Lung (tissue), 12 donors: Measurements from ENCODE around the gene NKTR. TPM values are rescaled to one million over a fixed set of nuclear protein-coding genes. Genes with fewer than 3 reads are reported as not detected.

Source experiments
- ATAC-seq: fragments of 200-7000 bp; cut with Tn5 transposase; one replicate; pipeline ENCODE4 v1.9.1; 2020; ENCODE audit warnings: moderate number of reproducible peaks; ENCODE audit not compliant: insufficient read depth, low FRiP score
- DNase-seq, 3 donors: peaks; one replicate each; pipeline ENCODE4 v3.0.0-alpha.2; 2013 to 2017
- H3K27ac ChIP-seq, 2 donors: one replicate each; pipeline ENCODE4 v1.5.1; 2013; ENCODE audit warnings: mild to moderate bottlenecking in 2 of 2, moderate library complexity in 2 of 2, control low read depth in 1 of 2, inconsistent platforms in 1 of 2, low read depth in 1 of 2, low read length in 1 of 2
- H3K27me3 ChIP-seq, 3 donors: one replicate each; pipeline ENCODE4 v1.5.1; 2013; ENCODE audit warnings: low read length in 2 of 3; ENCODE audit not compliant: control insufficient read depth in 3 of 3, insufficient read depth in 3 of 3
- H3K36me3 ChIP-seq, 4 donors: one replicate each; pipeline ENCODE4 v1.5.1; 2013; ENCODE audit warnings: low read length in 4 of 4, mild to moderate bottlenecking in 1 of 4, moderate library complexity in 1 of 4; ENCODE audit not compliant: control insufficient read depth in 4 of 4, insufficient read depth in 4 of 4
- H3K4me1 ChIP-seq, 5 donors: one replicate each; pipeline ENCODE4 v1.5.1; 2013; ENCODE audit warnings: low read length in 5 of 5, mild to moderate bottlenecking in 2 of 5, moderate library complexity in 1 of 5; ENCODE audit not compliant: control insufficient read depth in 5 of 5, insufficient read depth in 5 of 5
- H3K4me3 ChIP-seq: one replicate; pipeline ENCODE4 v1.5.1; 2013; ENCODE audit warnings: mild to moderate bottlenecking, control low read depth, moderate library complexity
- H3K9ac ChIP-seq, 2 donors: one replicate each; pipeline ENCODE4 v1.5.1; 2013; ENCODE audit warnings: low read length in 2 of 2, control low read depth in 1 of 2; ENCODE audit not compliant: insufficient read depth in 1 of 2
- H3K9me3 ChIP-seq, 4 donors: one replicate each; pipeline ENCODE4 v1.5.1; 2013; ENCODE audit warnings: low read length in 3 of 4, mild to moderate bottlenecking in 1 of 4, moderate library complexity in 1 of 4; ENCODE audit not compliant: control insufficient read depth in 4 of 4, insufficient read depth in 3 of 4
- WGBS, 2 donors: extraction: QIAGEN DNeasy Blood & Tissue Kit; methylation state at CpG; one replicate each; pipeline ENCODE4 v1.1.7; 2013; 5-methylcytosine and 5-hydroxymethylcytosine counted together
- polyA plus RNA-seq, 2 donors: library from polyadenylated mRNA; stranded (reverse); fragments of 200-250 nt; gene quantifications; one replicate each; pipeline ENCODE4 v1.2.1, GENCODE V29; 2013
- total RNA-seq, 2 donors: library from RNA; depleted of rRNA in 1 of 2; stranded (reverse); fragments of >200 nt in 1 of 2; gene quantifications; one replicate each; pipeline ENCODE4 v1.2.1, GENCODE V29; 2014 to 2021
- TF ChIP-seq, protein P1 (sequence below): IDR thresholded peaks from 2 replicates; pipeline ENCODE4 v1.5.1; 2012; ENCODE audit warnings: mild to moderate bottlenecking; ENCODE audit errors: control extremely low read depth, extremely low read depth
- donor health status: control.
- donor health status: control.
- donor health status: Bipolar disorder and iron deficiency.
- donor health status: healthy.
- donor health status: DM: yes; HTN: yes; CAD: no.

NKTR gene
- total and polyA plus RNA-seq, 4 donors, result 15.3 to 291 (median 52.9) TPM

GRCh38 chr3:42581400-42581708, 19.1 kb upstream of the NKTR start:
- Histone ChIP-seq H3K27me3 (no peaks in the 10 kb centered on the region), H3K36me3 (peaks cover 0 to 4% (median 0%) of the 10 kb centered on the region in 4 donors), H3K4me3 (peak overlapping the region; percentile 87), H3K4me1 (peaks cover 0 to 19% (median 6%) of the 10 kb centered on the region in 5 donors), H3K9ac (peak overlapping the region; percentile 82 to 83), H3K27ac (peak overlapping the region; percentile 93 to 98), H3K9me3 (no peaks in the 10 kb centered on the region)
- DNase-seq, result no peak
- ATAC-seq, result no peak
- TF ChIP-seq, protein P1, sequence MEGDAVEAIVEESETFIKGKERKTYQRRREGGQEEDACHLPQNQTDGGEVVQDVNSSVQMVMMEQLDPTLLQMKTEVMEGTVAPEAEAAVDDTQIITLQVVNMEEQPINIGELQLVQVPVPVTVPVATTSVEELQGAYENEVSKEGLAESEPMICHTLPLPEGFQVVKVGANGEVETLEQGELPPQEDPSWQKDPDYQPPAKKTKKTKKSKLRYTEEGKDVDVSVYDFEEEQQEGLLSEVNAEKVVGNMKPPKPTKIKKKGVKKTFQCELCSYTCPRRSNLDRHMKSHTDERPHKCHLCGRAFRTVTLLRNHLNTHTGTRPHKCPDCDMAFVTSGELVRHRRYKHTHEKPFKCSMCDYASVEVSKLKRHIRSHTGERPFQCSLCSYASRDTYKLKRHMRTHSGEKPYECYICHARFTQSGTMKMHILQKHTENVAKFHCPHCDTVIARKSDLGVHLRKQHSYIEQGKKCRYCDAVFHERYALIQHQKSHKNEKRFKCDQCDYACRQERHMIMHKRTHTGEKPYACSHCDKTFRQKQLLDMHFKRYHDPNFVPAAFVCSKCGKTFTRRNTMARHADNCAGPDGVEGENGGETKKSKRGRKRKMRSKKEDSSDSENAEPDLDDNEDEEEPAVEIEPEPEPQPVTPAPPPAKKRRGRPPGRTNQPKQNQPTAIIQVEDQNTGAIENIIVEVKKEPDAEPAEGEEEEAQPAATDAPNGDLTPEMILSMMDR, result no peak
- 0 to 2% methylated on average over 11 of the region's 11 CpGs for WGBS, 2 donors

DNA sequence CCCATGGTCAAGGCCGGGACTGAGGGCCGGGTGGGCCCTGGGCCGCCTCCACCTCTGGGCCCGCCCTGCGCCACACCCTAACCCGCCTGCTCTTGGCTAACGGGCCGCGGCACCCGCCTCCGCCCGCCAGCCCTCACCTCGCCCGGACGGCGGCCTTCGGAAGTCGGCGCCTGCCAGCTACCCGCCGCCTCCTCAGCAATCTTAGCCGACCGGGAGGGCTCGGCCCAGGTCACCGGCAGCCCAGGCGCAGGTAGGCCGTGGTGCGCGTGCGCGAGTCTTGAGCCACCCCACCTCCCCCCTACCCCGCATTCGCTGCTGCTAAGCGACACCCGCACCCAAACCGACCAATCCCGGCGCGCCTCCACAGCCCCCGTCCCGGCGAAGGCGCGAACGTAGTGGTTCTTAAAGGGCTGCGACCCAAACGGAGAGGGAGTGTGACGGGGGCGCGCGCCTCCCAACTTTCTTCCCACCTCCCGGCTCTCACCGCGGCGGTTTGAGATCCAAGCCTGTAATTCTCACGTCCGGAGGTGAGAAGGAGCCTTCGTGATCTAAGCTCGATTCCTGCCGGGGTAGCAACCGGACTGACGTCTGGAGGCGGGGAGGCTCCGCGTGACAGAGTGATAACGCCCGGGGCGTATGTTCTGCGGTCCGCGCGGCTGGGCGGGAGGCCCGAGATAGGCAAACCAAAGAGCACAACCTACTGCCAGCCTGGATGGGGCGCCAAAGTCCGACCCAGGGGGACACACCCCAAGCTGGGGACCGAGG, 18.6 kb upstream of the NKTR start, which contains the start of gene SEC22C:
Gene SEC22C (minus strand): TSS at position 259 of the 765 bp plus-strand sequence. CDS start 12,921 bp downstream, outside the sequence.
- 1% methylated on average over 66 to 77 of the region's 77 CpGs for WGBS, 2 donors
- Histone ChIP-seq H3K36me3 (peaks cover 0 to 4% (median 0%) of the 10 kb centered on the region in 4 donors), H3K9me3 (no peaks in the 10 kb centered on the region), H3K27ac (peak within 1 kb of the TSS; percentile 93 to 98), H3K9ac (peak within 1 kb of the TSS; percentile 82 to 83), H3K4me1 (peaks cover 0 to 19% (median 6%) of the 10 kb centered on the region in 5 donors), H3K4me3 (peak within 1 kb of the TSS; percentile 87), H3K27me3 (no peaks in the 10 kb centered on the region)
- peak; percentile 97 for ATAC-seq
- TF ChIP-seq, protein P1, result no peak
- peak; percentile 93 to 95 (median 94) for DNase-seq

DNA sequence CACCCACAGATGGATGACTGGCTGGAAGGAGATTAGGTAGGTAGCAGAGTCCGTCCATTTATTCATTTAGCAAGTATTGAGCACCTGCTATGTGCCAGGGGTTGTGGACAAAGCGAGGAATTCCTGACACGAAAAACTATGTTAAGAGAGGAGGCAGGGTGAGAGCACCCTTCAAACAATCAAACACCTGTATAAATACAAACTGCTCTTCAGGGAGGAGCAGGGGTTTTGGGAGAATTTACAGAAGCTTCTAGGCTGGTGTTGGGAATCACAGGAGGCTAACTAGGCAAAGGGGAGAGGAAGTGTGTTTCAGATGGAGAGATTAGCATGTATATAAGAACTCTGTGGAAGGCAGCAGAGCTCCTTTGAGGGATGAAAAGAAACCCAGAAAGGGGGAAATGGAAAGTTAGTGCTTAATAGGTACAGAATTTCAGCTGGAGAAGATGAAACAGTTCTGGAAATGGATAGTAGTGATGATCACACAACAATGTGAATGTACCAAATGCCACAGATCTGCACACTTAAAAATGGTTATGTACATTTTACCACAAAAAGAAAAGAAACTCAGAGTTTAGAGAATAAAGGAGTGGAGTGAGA, 17.9 kb upstream of the NKTR start:
- 0% methylated on average over 3 of the region's 3 CpGs for WGBS, 2 donors
- Histone ChIP-seq H3K27ac (peak overlapping the region; percentile 84 to 93), H3K9ac (peak overlapping the region; percentile 71 to 82), H3K4me1 (peaks cover 0 to 19% (median 6%) of the 10 kb centered on the region in 5 donors), H3K9me3 (no peaks in the 10 kb centered on the region), H3K36me3 (peaks cover 0 to 4% (median 0%) of the 10 kb centered on the region in 4 donors), H3K4me3 (peak overlapping the region; percentile 87), H3K27me3 (no peaks in the 10 kb centered on the region)
- ATAC-seq (no peak), DNase-seq (no peak)
- TF ChIP-seq, protein P1, result no peak
